CD4-positive, CD25-positive, alpha-beta regulatory T cell (primary cell): ENCODE results near the gene MYT1. TPM values are rescaled to one million over a fixed set of nuclear protein-coding genes. Genes with fewer than 3 reads are reported as not detected.
A peak's percentile ranks its signal among the peaks of the same experiment; 100 is the strongest.
"Not testable (repeated sequence)": the region's sequence is repeated elsewhere in the genome, so short reads cannot be mapped to it uniquely, and the experiment has no call there.

Experiments used
- ATAC-seq, 2 donors: fragments of 150-1000 bp; cut with Tn5 transposase; one replicate each; pipeline ENCODE4 v1.10.0; 2021; ENCODE audit warnings: low read depth in 2 of 2, moderate number of reproducible peaks in 2 of 2, moderate library complexity in 1 of 2
- DNase-seq, 3 donors: peaks; one replicate each; pipeline versions ENCODE4 v3.0.0 to v3.0.0-alpha.2; 2012 to 2022; ENCODE audit warnings: mixed read lengths in 1 of 3
- H3K27ac ChIP-seq: one replicate; pipeline ENCODE4 v1.7.0; 2013; ENCODE audit warnings: mild to moderate bottlenecking, low read length; ENCODE audit not compliant: insufficient read depth, poor library complexity, severe bottlenecking
- H3K27me3 ChIP-seq: one replicate; pipeline ENCODE4 v1.7.0; 2013; ENCODE audit warnings: low read length; ENCODE audit not compliant: control insufficient read depth, insufficient read depth
- H3K36me3 ChIP-seq: one replicate; pipeline ENCODE4 v1.7.0; 2013; ENCODE audit warnings: mild to moderate bottlenecking, low read length, moderate library complexity; ENCODE audit not compliant: control insufficient read depth, insufficient read depth
- H3K4me1 ChIP-seq: 2 replicates; pipeline ENCODE4 v1.7.0; 2013; ENCODE audit warnings: mild to moderate bottlenecking, low read length; ENCODE audit not compliant: insufficient read depth, control insufficient read depth, poor library complexity, severe bottlenecking
- H3K4me3 ChIP-seq: one replicate; pipeline ENCODE4 v1.7.0; 2013; ENCODE audit warnings: low read depth, mild to moderate bottlenecking, low read length, moderate library complexity
- H3K9me3 ChIP-seq, 2 experiments: 1 replicate in 1 of 2; 2 replicates in 1 of 2; pipeline ENCODE4 v1.7.0; 2013; ENCODE audit warnings: low read length in 2 of 2, mild to moderate bottlenecking in 1 of 2, moderate library complexity in 1 of 2; ENCODE audit not compliant: control insufficient read depth in 2 of 2
- H3K27ac Mint-ChIP-seq, 3 donors: one replicate each; pipeline ENCODE4 v1.8.0; 2020 to 2022; ENCODE audit warnings: mild to moderate bottlenecking in 3 of 3, mixed read lengths in 3 of 3, moderate library complexity in 2 of 3
- H3K27me3 Mint-ChIP-seq: one replicate; pipeline ENCODE4 v1.8.0; 2022; ENCODE audit warnings: mild to moderate bottlenecking, mixed read lengths
- H3K36me3 Mint-ChIP-seq: one replicate; pipeline ENCODE4 v1.8.0; 2020; ENCODE audit warnings: mixed read lengths
- H3K4me1 Mint-ChIP-seq, 4 donors: one replicate each; pipeline ENCODE4 v1.8.0; 2020 to 2022; ENCODE audit warnings: mixed read lengths in 4 of 4, mild to moderate bottlenecking in 1 of 4
- H3K4me3 Mint-ChIP-seq, 4 donors: one replicate each; pipeline ENCODE4 v1.8.0; 2020 to 2022; ENCODE audit warnings: mild to moderate bottlenecking in 4 of 4, mixed read lengths in 4 of 4, moderate library complexity in 3 of 4
- H3K9me3 Mint-ChIP-seq, 7 donors: one replicate each; pipeline ENCODE4 v1.8.0; 2020 to 2022; ENCODE audit warnings: mixed read lengths in 7 of 7, mild to moderate bottlenecking in 3 of 7, moderate library complexity in 2 of 7
- polyA plus RNA-seq, 4 donors: library from polyadenylated mRNA; unstranded; fragments of 300-500 nt; fragmentation: Illumina TruSeq; gene quantifications; one replicate each; pipeline ENCODE4 v1.2.3, GENCODE V29; 2021
- total RNA-seq: library from RNA; stranded (reverse); gene quantifications from one replicate; pipeline ENCODE4 v1.2.3, GENCODE V29; 2022

The MYT1 gene
- total and polyA plus RNA-seq, 5 donors from 2014 or later, result 0.14 TPM; not detected in 4

DNA sequence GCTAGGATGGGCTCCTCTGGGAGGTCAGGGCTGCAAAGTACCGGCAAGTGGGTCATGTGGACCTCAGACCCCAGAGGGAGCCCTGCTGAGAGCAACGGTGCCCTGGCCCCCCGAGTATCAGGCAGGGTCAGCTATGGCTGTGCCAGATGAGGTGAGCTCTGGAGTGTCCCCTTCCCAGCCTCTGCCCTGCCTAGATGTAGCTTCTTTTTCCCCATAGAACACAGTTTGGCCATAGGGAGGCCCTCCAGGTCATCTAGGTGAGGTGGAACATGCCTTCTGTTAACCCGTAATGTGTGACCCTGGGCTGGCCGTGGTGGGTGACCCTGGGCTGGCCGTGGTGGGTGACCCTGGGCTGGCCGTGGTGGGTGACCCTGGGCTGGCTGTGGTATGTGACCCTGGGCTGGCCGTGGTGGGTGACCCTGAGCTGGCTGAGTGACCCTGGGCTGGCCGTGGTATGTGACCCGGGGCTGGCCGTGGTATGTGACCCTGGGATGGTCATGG is 70.1 kb downstream of the MYT1 start:
- Mint-ChIP-seq H3K27ac (no peak overlapping the region), H3K4me1 (peaks cover 0 to 12% (median 6%) of the 10 kb centered on the region in 4 donors)
- no peak for DNase-seq

GRCh38 chr20:64234921-64235565 is 70.8 kb downstream of the MYT1 start:
- H3K4me3 Mint-ChIP-seq, H3K27ac Mint-ChIP-seq, H3K36me3 Mint-ChIP-seq, H3K9me3 ChIP-seq, H3K9me3 Mint-ChIP-seq, H3K27me3 Mint-ChIP-seq, H3K36me3 ChIP-seq, ATAC-seq, DNase-seq, H3K4me3 ChIP-seq, H3K27ac ChIP-seq, H3K27me3 ChIP-seq, H3K4me1 ChIP-seq: not testable (repeated sequence)
- peaks cover 0 to 12% (median 6%) of the 10 kb centered on the region in 4 donors for H3K4me1 Mint-ChIP-seq

More for the DNA sequence above, 70.1 kb downstream of the MYT1 start:
- no peaks in the 10 kb centered on the region for H3K36me3 Mint-ChIP-seq
- H3K4me3 Mint-ChIP-seq, result no peak overlapping the region
- no peaks in the 10 kb centered on the region for H3K27me3 Mint-ChIP-seq
- H3K4me1 ChIP-seq, result no peaks in the 10 kb centered on the region
- no peak overlapping the region for H3K27ac ChIP-seq
- no peaks in the 10 kb centered on the region for H3K27me3 ChIP-seq
- H3K4me3 ChIP-seq, result no peak overlapping the region
- no peak for ATAC-seq
- no peaks in the 10 kb centered on the region for H3K9me3 Mint-ChIP-seq
- no peaks in the 10 kb centered on the region for H3K36me3 ChIP-seq
- no peaks in the 10 kb centered on the region for H3K9me3 ChIP-seq

DNA sequence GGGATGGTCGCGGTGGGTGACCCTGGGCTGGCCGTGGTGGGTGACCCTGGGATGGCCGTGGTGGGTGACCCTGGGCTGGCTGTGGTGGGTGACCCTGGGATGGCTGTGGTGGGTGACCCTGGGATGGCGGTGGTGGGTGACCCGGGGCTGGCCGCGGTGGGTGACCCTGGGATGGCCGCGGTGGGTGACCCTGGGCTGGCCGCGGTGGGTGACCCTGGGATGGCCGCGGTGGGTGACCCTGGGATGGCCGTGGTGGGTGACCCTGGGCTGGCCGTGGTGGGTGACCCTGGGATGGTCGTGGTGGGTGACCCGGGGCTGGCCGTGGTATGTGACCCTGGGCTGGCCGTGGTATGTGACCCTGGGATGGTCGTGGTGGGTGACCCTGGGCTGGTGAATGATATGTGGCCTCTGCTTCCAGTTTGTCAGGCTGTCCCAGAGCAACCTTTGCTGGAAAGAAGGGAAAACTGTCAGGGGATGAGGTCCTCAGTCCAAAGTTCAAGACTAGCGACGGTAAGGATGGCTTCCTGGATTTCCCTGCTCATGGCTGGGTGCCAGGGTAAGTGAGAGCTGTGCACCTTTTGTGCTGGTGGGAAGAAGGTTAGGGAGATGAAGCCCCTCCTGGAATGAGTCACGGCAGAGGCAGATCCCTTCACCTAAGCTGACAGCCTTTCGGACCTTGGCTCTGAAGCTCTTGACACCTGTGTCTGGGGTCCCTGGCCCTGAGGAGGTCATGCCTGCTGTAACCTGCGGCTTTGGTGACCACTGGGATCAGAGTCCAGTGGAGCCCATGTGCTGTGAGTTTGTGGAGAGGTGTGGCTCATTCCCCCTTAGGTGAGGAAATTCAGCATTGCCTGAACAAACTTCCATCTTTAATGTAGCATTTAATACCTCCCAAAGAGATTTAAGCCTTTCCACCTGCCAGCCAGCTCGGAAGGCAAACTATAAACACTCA is 72.2 kb downstream of the MYT1 start:
- no peak overlapping the region for H3K4me3 ChIP-seq
- H3K4me1 ChIP-seq, result no peaks in the 10 kb centered on the region
- no peaks in the 10 kb centered on the region for H3K9me3 Mint-ChIP-seq
- ATAC-seq (no peak), DNase-seq (no peak)
- H3K4me1 Mint-ChIP-seq, result peaks cover 0 to 12% (median 6%) of the 10 kb centered on the region in 4 donors
- H3K36me3 Mint-ChIP-seq, result no peaks in the 10 kb centered on the region
- no peaks in the 10 kb centered on the region for H3K36me3 ChIP-seq
- H3K4me3 Mint-ChIP-seq, result no peak overlapping the region
- H3K27ac ChIP-seq, result no peak overlapping the region
- H3K27me3 ChIP-seq, result no peaks in the 10 kb centered on the region
- H3K27ac Mint-ChIP-seq, result no peak overlapping the region
- H3K9me3 ChIP-seq, result no peaks in the 10 kb centered on the region
- no peaks in the 10 kb centered on the region for H3K27me3 Mint-ChIP-seq

- no peaks in the 10 kb centered on the region for H3K9me3 ChIP-seq
- ATAC-seq, result no peak
- no peak overlapping the region for H3K4me3 ChIP-seq
- no peaks in the 10 kb centered on the region for H3K9me3 Mint-ChIP-seq
- no peak overlapping the region for H3K27ac Mint-ChIP-seq
- H3K27ac ChIP-seq, result no peak overlapping the region
- no peaks in the 10 kb centered on the region for H3K36me3 Mint-ChIP-seq
- no peak overlapping the region for H3K4me3 Mint-ChIP-seq
- H3K4me1 Mint-ChIP-seq, result peaks cover 0 to 12% (median 6%) of the 10 kb centered on the region in 4 donors
- no peaks in the 10 kb centered on the region for H3K4me1 ChIP-seq
- H3K27me3 Mint-ChIP-seq, result peaks cover 7% of the 10 kb centered on the region
- H3K36me3 ChIP-seq, result no peaks in the 10 kb centered on the region
- H3K27me3 ChIP-seq, result no peaks in the 10 kb centered on the region
- DNase-seq, result no peak
Measured at GRCh38 chr20:64237316-64237715, 73.1 kb downstream of the MYT1 start.

DNA sequence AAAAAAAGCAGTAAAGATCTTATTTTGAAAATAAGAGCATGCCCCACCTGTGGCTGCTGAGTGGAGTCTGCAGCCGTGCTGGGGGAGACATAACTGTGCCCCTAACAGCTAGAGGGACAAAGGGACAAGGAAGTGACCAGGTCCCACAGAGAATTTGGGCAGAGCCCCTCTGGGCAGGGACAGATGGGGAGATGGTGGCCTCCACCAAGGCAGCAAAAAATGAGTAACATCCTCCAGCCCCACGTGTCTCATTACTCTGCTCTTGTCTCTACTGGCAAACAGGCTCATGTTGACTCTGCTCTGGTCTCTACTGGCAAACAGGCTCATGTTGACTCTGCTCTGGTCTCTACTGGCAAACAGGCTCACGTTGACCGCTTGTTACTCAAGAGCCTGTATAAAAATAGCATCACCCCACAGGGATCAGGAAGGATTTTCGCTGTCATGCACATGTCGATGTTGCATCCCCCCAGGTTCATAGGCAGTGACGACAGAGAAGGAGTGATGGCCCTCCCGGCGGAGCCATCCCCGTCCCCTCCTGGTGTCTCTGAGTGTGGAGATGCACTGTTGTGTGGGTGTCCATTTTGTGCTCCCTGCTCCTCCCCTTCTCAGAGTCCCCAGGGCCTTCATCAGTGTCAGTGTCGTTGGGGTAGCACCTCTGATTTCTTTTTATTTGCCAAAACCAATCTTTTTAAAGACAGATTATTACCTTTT is 74.0 kb downstream of the MYT1 start:
- no peaks in the 10 kb centered on the region for H3K36me3 ChIP-seq
- H3K4me1 ChIP-seq, result no peaks in the 10 kb centered on the region
- Mint-ChIP-seq H3K27me3 (peaks cover 15% of the 10 kb centered on the region), H3K27ac (peak overlapping the region in 1 of 3 donors; percentile 60), H3K4me3 (no peak overlapping the region), H3K36me3 (no peaks in the 10 kb centered on the region), H3K9me3 (no peaks in the 10 kb centered on the region), H3K4me1 (peaks cover 0 to 7% (median 6%) of the 10 kb centered on the region in 4 donors)
- H3K4me3 ChIP-seq, result no peak overlapping the region
- H3K27me3 ChIP-seq, result no peaks in the 10 kb centered on the region
- no peak overlapping the region for H3K27ac ChIP-seq
- no peaks in the 10 kb centered on the region for H3K9me3 ChIP-seq
- ATAC-seq, result no peak
- DNase-seq, result no peak

GRCh38 chr20:64238851-64239387 is 74.7 kb downstream of the MYT1 start:
- H3K36me3 Mint-ChIP-seq, result no peaks in the 10 kb centered on the region
- peaks cover 17% of the 10 kb centered on the region for H3K27me3 Mint-ChIP-seq
- H3K4me3 Mint-ChIP-seq, result no peak overlapping the region
- Histone ChIP-seq H3K9me3 (no peaks in the 10 kb centered on the region), H3K4me3 (no peak overlapping the region), H3K4me1 (no peaks in the 10 kb centered on the region), H3K27ac (no peak overlapping the region), H3K27me3 (no peaks in the 10 kb centered on the region), H3K36me3 (no peaks in the 10 kb centered on the region)
- H3K4me1 Mint-ChIP-seq, result peaks cover 0 to 3% (median under 1%) of the 10 kb centered on the region in 4 donors
- ATAC-seq (no peak), DNase-seq (no peak)
- no peaks in the 10 kb centered on the region for H3K9me3 Mint-ChIP-seq
- no peak overlapping the region for H3K27ac Mint-ChIP-seq

DNA sequence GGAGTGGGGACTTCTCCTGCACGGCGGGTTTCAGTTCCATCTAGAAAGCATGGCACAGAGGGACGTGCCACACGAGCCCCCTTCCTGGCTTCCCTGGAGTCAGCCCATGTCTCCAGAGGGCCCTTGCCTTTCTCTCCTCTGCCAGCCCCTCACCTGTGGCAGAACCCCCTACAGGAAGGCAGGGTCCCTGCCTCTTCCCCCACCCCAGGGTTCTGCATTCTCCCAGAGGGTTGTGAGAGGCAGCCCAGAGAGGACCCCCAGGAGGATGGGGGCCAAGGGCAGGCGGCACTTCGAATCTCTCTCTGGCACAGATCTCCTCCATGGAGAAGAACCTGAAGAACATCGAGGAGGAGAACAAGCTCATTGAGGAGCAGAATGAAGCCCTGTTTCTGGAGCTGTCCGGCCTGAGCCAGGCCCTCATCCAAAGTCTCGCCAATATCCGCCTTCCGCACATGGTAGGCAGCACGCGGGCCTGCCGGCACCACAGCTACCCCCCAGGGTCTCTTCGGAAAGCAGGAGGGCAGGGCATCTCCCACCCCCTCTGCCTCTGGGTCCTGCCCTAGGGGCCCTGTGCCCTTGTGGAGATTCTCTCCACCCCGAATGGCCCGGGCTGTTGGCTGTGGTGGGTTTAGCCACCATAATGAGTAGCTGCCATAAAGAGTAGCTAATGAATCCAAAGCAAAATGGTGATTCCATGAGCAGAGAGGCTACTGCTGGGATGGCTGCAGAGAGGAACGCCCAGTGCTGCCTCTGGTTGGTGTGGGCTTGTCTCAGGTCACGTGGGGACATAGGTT is 75.4 kb downstream of the MYT1 start:
- H3K27me3 Mint-ChIP-seq, result peaks cover 20% of the 10 kb centered on the region
- H3K4me3 Mint-ChIP-seq, result no peak overlapping the region
- ATAC-seq (no peak), DNase-seq (no peak)
- no peaks in the 10 kb centered on the region for H3K36me3 Mint-ChIP-seq
- H3K27ac Mint-ChIP-seq, result no peak overlapping the region
- H3K4me1 Mint-ChIP-seq, result no peaks in the 10 kb centered on the region
- H3K36me3 ChIP-seq, result no peaks in the 10 kb centered on the region
- no peaks in the 10 kb centered on the region for H3K27me3 ChIP-seq
- no peaks in the 10 kb centered on the region for H3K9me3 ChIP-seq
- no peak overlapping the region for H3K4me3 ChIP-seq
- H3K27ac ChIP-seq, result no peak overlapping the region
- no peaks in the 10 kb centered on the region for H3K9me3 Mint-ChIP-seq
- H3K4me1 ChIP-seq, result no peaks in the 10 kb centered on the region
